Kidney (tissue), 14 donors: ENCODE data around the gene ADAMTS17. TPM values are rescaled to one million over a fixed set of nuclear protein-coding genes. Genes with fewer than 3 reads are reported as not detected.

Experiments
- DNase-seq, 5 donors: peaks; one replicate each; pipeline ENCODE4 v3.0.0-alpha.2; 2013 to 2020
- FAIRE-seq: peaks from 2 replicates; lab custom pipeline; 2012; peaks lifted over from hg19 to GRCh38; lab: Jason Lieb, UNC
- H3K27ac ChIP-seq, 2 donors: one replicate each; pipeline ENCODE4 v1.7.0; 2013; ENCODE audit warnings: low read depth in 2 of 2, low read length in 2 of 2, inconsistent platforms in 1 of 2
- H3K27me3 ChIP-seq: one replicate; pipeline ENCODE4 v1.7.1; 2013; ENCODE audit warnings: low read length, inconsistent platforms; ENCODE audit not compliant: control insufficient read depth, insufficient read depth
- H3K36me3 ChIP-seq, 3 donors: one replicate each; pipeline versions ENCODE4 v1.7.0 to v1.7.1; 2013; ENCODE audit warnings: low read length in 3 of 3, control low read depth in 1 of 3, inconsistent platforms in 1 of 3; ENCODE audit not compliant: insufficient read depth in 3 of 3, control insufficient read depth in 2 of 3
- H3K4me1 ChIP-seq, 3 donors: one replicate each; pipeline versions ENCODE4 v1.7.0 to v1.7.1; 2013; ENCODE audit warnings: low read length in 3 of 3, inconsistent platforms in 1 of 3, low read depth in 1 of 3; ENCODE audit not compliant: control insufficient read depth in 2 of 3, insufficient read depth in 2 of 3
- H3K4me3 ChIP-seq, 3 donors: one replicate each; pipeline versions ENCODE4 v1.7.0 to v1.8.1; 2013; ENCODE audit warnings: low read length in 3 of 3, control low read depth in 1 of 3, inconsistent platforms in 1 of 3
- H3K9ac ChIP-seq, 3 donors: one replicate each; pipeline versions ENCODE4 v1.7.0 to v1.7.1; 2013; ENCODE audit warnings: low read length in 3 of 3, control low read depth in 1 of 3, inconsistent platforms in 1 of 3
- H3K9me3 ChIP-seq, 3 donors: one replicate each; pipeline versions ENCODE4 v1.7.0 to v1.7.1; 2013; ENCODE audit warnings: low read length in 3 of 3, control low read depth in 1 of 3, inconsistent platforms in 1 of 3; ENCODE audit not compliant: control insufficient read depth in 2 of 3, insufficient read depth in 1 of 3
- intact Hi-C: fragments of 100-400 bp; cut with DNase I; formaldehyde crosslinking; loops from one replicate; pipeline ENCODE4 v1.11.1; 2022
- polyA plus RNA-seq: library from polyadenylated mRNA; stranded (reverse); fragments of 350-450 nt; fragmentation: Illumina TruSeq; extraction: RNeasy Lipid Tissue Mini Kit (QIAGEN cat#74804); gene quantifications from one replicate; pipeline ENCODE4 v1.2.3, GENCODE V29; 2014; ENCODE audit warnings: low read depth, low replicate concordance; ENCODE audit not compliant: insufficient read depth
- total RNA-seq: library from RNA; stranded (reverse); fragmentation: NEBNext Ultra II Directional; extraction: Animal tissue kit (Norgen Biotek cat#: 25700); gene quantifications from one replicate; pipeline ENCODE4 v1.2.1, GENCODE V29; 2021
- TF ChIP-seq, protein P1 (sequence below): IDR thresholded peaks from 3 replicates; pipeline ENCODE4 v1.5.1; 2012; ENCODE audit warnings: mild to moderate bottlenecking, moderate library complexity, borderline replicate concordance; ENCODE audit not compliant: insufficient read depth; ENCODE audit errors: extremely low read depth
- donor health status: control.
- donor health status: control.
- donor health status: control.
- donor health status: control.
- donor health status: control.
- donor health status: DM: yes; HTN: yes; CAD: no.
- donor health status: Normal renal cell carcinoma (clear cell type).

The ADAMTS17 gene
- total and polyA plus RNA-seq, 2 donors from 2014 or later: 1.7 to 2.2 TPM

DNA sequence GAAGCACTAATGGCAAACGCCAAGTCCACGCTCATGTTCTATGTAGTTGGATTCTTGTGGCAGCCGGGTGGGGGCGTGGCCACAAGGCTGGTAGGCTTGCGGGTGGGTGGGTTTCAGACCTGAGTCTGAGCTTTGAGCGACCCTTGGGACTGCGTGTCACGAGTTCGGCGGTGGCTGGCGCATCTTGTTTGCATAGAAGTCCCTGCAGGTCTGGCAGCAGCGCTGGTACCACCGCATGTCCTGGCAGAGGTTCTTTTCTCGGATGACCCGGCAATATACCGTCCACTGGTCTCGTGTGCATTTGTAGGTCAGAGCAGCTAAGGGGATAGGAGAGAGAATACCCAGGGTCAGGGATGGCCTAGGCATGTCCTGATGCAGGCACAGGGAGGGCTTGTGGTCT lies 367.5 kb downstream of the ADAMTS17 start:
- no peaks in the 10 kb centered on the region for H3K27me3 ChIP-seq
- no peaks in the 10 kb centered on the region for H3K9me3 ChIP-seq
- no peak for FAIRE-seq
- TF ChIP-seq, protein P1, sequence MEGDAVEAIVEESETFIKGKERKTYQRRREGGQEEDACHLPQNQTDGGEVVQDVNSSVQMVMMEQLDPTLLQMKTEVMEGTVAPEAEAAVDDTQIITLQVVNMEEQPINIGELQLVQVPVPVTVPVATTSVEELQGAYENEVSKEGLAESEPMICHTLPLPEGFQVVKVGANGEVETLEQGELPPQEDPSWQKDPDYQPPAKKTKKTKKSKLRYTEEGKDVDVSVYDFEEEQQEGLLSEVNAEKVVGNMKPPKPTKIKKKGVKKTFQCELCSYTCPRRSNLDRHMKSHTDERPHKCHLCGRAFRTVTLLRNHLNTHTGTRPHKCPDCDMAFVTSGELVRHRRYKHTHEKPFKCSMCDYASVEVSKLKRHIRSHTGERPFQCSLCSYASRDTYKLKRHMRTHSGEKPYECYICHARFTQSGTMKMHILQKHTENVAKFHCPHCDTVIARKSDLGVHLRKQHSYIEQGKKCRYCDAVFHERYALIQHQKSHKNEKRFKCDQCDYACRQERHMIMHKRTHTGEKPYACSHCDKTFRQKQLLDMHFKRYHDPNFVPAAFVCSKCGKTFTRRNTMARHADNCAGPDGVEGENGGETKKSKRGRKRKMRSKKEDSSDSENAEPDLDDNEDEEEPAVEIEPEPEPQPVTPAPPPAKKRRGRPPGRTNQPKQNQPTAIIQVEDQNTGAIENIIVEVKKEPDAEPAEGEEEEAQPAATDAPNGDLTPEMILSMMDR: no peak
- H3K9ac ChIP-seq: no peak overlapping the region
- intact Hi-C loops: no loop called here
- H3K36me3 ChIP-seq: no peaks in the 10 kb centered on the region
- DNase-seq: peak in 1 of 5 donors; percentile 66
- no peak overlapping the region for H3K4me3 ChIP-seq
- H3K27ac ChIP-seq: no peak overlapping the region
- H3K4me1 ChIP-seq: no peaks in the 10 kb centered on the region

DNA sequence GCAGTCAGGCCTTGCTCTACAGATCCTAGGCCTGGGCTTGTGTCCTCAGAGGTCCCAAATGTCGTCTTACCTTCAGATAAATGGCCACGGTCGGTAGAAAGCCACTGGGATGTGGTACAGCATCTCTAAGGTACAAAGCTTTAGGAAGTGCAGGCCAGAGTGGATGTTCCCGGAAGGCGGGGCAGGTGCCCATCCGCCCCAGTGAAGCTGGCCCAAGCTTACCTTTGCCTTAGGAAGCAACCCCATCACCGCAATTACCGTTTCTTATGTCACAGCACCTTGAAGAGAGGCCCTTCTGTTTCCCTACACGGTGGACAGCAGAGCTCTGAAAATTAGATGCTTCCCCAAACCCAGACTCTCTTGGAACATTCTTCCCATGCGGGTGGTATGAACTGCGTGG lies 368.4 kb downstream of the ADAMTS17 start:
- Histone ChIP-seq H3K27me3 (no peaks in the 10 kb centered on the region), H3K4me3 (no peak overlapping the region), H3K36me3 (no peaks in the 10 kb centered on the region), H3K9ac (no peak overlapping the region), H3K4me1 (no peaks in the 10 kb centered on the region), H3K27ac (no peak overlapping the region), H3K9me3 (no peaks in the 10 kb centered on the region)
- intact Hi-C loops: no loop called here
- TF ChIP-seq, protein P1: no peak
- FAIRE-seq: no peak
- DNase-seq: no peak

DNA sequence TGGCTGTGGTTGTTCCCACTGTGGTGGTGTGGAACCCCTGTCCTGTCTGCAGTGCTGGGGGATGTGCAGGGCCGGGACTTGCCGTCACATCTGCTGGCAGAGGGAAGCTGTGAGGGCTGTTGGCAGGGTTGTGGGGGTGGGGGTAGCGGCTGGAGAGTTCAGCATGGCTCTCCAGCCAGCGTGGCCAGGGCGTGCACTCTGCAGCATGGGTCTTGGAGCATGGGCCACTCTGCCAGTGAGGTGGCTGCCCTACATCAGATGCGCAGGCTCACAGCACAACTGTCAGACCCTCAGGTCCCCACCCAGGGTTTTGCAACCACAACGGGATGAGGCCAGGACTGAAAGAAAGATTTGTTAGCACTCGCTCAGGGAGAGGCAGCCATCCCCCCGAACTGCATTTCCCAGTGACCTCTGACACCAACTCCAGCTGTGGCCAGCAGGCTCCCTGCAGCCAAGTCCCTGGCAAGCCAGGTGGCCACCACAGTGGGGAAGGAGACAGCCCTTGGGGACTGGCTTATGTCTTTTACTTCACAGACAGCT lies 370.8 kb downstream of the ADAMTS17 start:
- H3K27me3 ChIP-seq: no peaks in the 10 kb centered on the region

More for the DNA sequence above, 370.8 kb downstream of the ADAMTS17 start:
- Histone ChIP-seq H3K9ac (no peak overlapping the region), H3K27ac (no peak overlapping the region), H3K9me3 (no peaks in the 10 kb centered on the region), H3K4me3 (no peak overlapping the region), H3K4me1 (no peaks in the 10 kb centered on the region), H3K36me3 (no peaks in the 10 kb centered on the region)
- intact Hi-C loops: no loop called here
- DNase-seq (peak in 1 of 5 donors; percentile 47), FAIRE-seq (no peak)
- TF ChIP-seq, protein P1: no peak
